Measurements from ENCODE around the gene CYGB. TPM values are rescaled to one million over a fixed set of nuclear protein-coding genes. Genes with fewer than 3 reads are reported as not detected.

The CYGB gene
- total and polyA plus RNA-seq, 9 of the 15 experiments (the other 6 are each of a cell fraction or from before 2014, with no cell fraction given), result 0.08 to 0.95 (median 0.18) TPM; not detected in 5

GRCh38 chr17:76576189-76576588, 38.7 kb upstream of the CYGB start:
- H3K27ac ChIP-seq (ENCODE audit: extremely low read depth, low read depth, low read length), result no peak overlapping the region
- no peak overlapping the region for H3K4me3 ChIP-seq
- CTCF ChIA-PET (ENCODE audit: low intra/inter-chr PET ratio), result no interaction called here
- H4K20me1 ChIP-seq (replicated peaks; ENCODE audit: control insufficient read depth, insufficient read depth, low read length), result no peaks in the 10 kb centered on the region
- 61% methylated on average over 9 of the region's 9 CpGs for WGBS (ENCODE audit: insufficient coverage, low coverage, missing lambda C conversion rate)
- no peaks in the 10 kb centered on the region for H3K79me2 ChIP-seq (ENCODE audit: control insufficient read depth, insufficient read depth, low read length)
- H2AFZ ChIP-seq (ENCODE audit: low read depth, low read length), result no peak overlapping the region
- H3K36me3 ChIP-seq (ENCODE audit: control insufficient read depth, insufficient read depth, low read length), result no peaks in the 10 kb centered on the region
- POLR2A ChIA-PET, result interaction anchor here (0.6 to 1.8 kb wide), 3 partner anchors 10 to 143 kb away, joined by 4 to 13 read pairs (median 4); no protein-coding TSS in a partner anchor
- H3K9me3 ChIP-seq (replicated peaks; ENCODE audit: control insufficient read depth, insufficient read depth, low read depth, low read length), result no peaks in the 10 kb centered on the region
- intact Hi-C loops (cut with micrococcal nuclease) (no loop called here), in situ Hi-C loops (cut with MboI) (no loop called here)
- no peak for ATAC-seq
- H3K9me1 ChIP-seq (ENCODE audit: control insufficient read depth, insufficient read depth, low read length), result no peaks in the 10 kb centered on the region
- H3K27me3 ChIP-seq (ENCODE audit: control insufficient read depth in 2 of 2, insufficient read depth in 2 of 2, low read length in 2 of 2), result no peaks in the 10 kb centered on the region
- no peak for TF ChIP-seq ZBTB17 (CRISPR knock-in tag; IDR thresholded peaks at IDR 0.05)
- no peak for TF ChIP-seq LCOR (CRISPR knock-in tag; IDR thresholded peaks at IDR 0.05)
- TF ChIP-seq BRD9 (IDR thresholded peaks at IDR 0.05; ENCODE audit: low read depth, partially characterized antibody), result no peak
- TF ChIP-seq ARNT (IDR thresholded peaks at IDR 0.05), result no peak
- TF ChIP-seq CCAR2 (IDR thresholded peaks at IDR 0.05; ENCODE audit: low read depth, low read length), result no peak
- no peak for TF ChIP-seq TSC22D4 (tag; IDR thresholded peaks at IDR 0.05)
- no peak for TF ChIP-seq POLR3A (IDR thresholded peaks at IDR 0.05; ENCODE audit: borderline replicate concordance, extremely low read depth, insufficient read depth, insufficient read length)
- TF ChIP-seq ERF (CRISPR knock-in tag; IDR thresholded peaks at IDR 0.05), result no peak
- TF ChIP-seq NRF1 (conservative IDR thresholded peaks at IDR 0.05 in 1 of 2, IDR thresholded peaks at IDR 0.05 in 1 of 2), result no peak
- no peak for TF ChIP-seq ADNP (tag; IDR thresholded peaks at IDR 0.05)
- TF ChIP-seq PHF8 (IDR thresholded peaks at IDR 0.05; ENCODE audit: borderline replicate concordance, low read length), result no peak
- H3K4me2 ChIP-seq (ENCODE audit: insufficient read depth, low read length), result no peak overlapping the region
- no TSS peak for BruUV-seq (replicated peaks)
- H3K9ac ChIP-seq (ENCODE audit: insufficient read depth in 1 of 2, low read depth in 2 of 2, low read length in 2 of 2), result no peak overlapping the region
- no peak for DNase-seq (ENCODE audit: extremely low read depth in 1 of 4, low spot score in 3 of 4)
- H3K4me1 ChIP-seq (replicated peaks in 1 of 2; ENCODE audit: control insufficient read depth in 2 of 2, insufficient read depth in 2 of 2, low read length in 2 of 2), result peaks cover 16 to 22% of the 10 kb centered on the region in 2 experiments
- no peak for FAIRE-seq

All from K562 (cell line).